Measurements from ENCODE around the gene APOA4. TPM values are rescaled to one million over a fixed set of nuclear protein-coding genes. Genes with fewer than 3 reads are reported as not detected.
A peak's percentile ranks its signal among the peaks of the same experiment; 100 is the strongest.

The APOA4 gene
- total and polyA plus RNA-seq, 2 donors (not counting 1 experiment from before 2014, with no cell fraction given) = not detected

GRCh38 chr11:116853461-116854073 is 30.5 kb upstream of the APOA4 start:
- WGBS (ENCODE audit: insufficient coverage) = 40% methylated on average over 3 of the region's 6 CpGs
- peak overlapping the region in 1 of 5 experiments; percentile 39 for H3K4me3 ChIP-seq (ENCODE audit: control extremely low read depth in 1 of 5, extremely low read depth in 1 of 5, insufficient read depth in 1 of 5, low read depth in 2 of 5, low read length in 4 of 5)

More at GRCh38 chr11:116853461-116854073, 30.5 kb upstream of the APOA4 start:
- Histone ChIP-seq H3K9me3 (ENCODE audit: control extremely low read depth in 1 of 3, control insufficient read depth in 2 of 3, insufficient read depth in 1 of 3, low read length in 2 of 3) (no peaks in the 10 kb centered on the region), H3K36me3 (replicated peaks in 1 of 2; ENCODE audit: control extremely low read depth in 1 of 2, control insufficient read depth in 1 of 2, extremely low read depth in 1 of 2, insufficient read depth in 2 of 2, low read length in 1 of 2) (peaks cover 4 to 37% of the 10 kb centered on the region in 2 experiments), H3K4me2 (replicated peaks; ENCODE audit: low read depth, low read length, poor library complexity, severe bottlenecking) (peak overlapping the region; percentile 67), H3K79me2 (ENCODE audit: control insufficient read depth, insufficient read depth, low read length) (peaks cover 13% of the 10 kb centered on the region), H3K27me3 (replicated peaks in 1 of 4; ENCODE audit: control extremely low read depth in 1 of 4, control insufficient read depth in 3 of 4, insufficient read depth in 4 of 4, low read length in 3 of 4) (no peaks in the 10 kb centered on the region), H3K4me1 (ENCODE audit: control insufficient read depth in 2 of 2, insufficient read depth in 2 of 2, low read length in 2 of 2) (peaks cover 35 to 43% of the 10 kb centered on the region in 2 donors), H4K20me1 (ENCODE audit: control insufficient read depth, insufficient read depth, low read length, poor library complexity, severe bottlenecking) (peaks cover 70% of the 10 kb centered on the region), H2AFZ (ENCODE audit: insufficient read depth, low read depth, low read length, poor library complexity, severe bottlenecking) (no peak overlapping the region), H3K27ac (ENCODE audit: low read length in 2 of 2) (no peak overlapping the region), H3K9ac (ENCODE audit: low read length) (peak overlapping the region; percentile 17)
- Mint-ChIP-seq H3K4me1 (peaks cover 56% of the 10 kb centered on the region), H3K4me3 (peak overlapping the region; percentile 47), H3K27me3 (no peaks in the 10 kb centered on the region), H3K9me3 (ENCODE audit: insufficient read depth) (no peaks in the 10 kb centered on the region), H3K27ac (peak overlapping the region; percentile 3)
- DNase-seq = peak; percentile 70
- intact Hi-C loops (cut with micrococcal nuclease) = loop anchor here (5.0 kb wide), 1 partner anchor 81 kb away; the partner anchor contains the start of gene BUD13
- peak; percentile 98 for ATAC-seq (ENCODE audit: low read depth)
- ChIA-PET POLR2A (interaction anchor here (1.0 kb wide), 1 partner anchor 80 kb away, joined by 3 read pairs; no protein-coding TSS in a partner anchor), CTCF (interaction anchor here (0.6 to 4.4 kb wide), 9 partner anchors 9 to 375 kb away, joined by 3 to 14 read pairs (median 5); partner anchors contain the start of gene APOA5)
- no peak for TF ChIP-seq EZH2 (IDR thresholded peaks at IDR 0.05; ENCODE audit: borderline replicate concordance, insufficient read depth, low read depth, low read length, poor library complexity, severe bottlenecking)
- TF ChIP-seq CTCF (IDR thresholded peaks at IDR 0.05) = no peak
